IPS-NIHi7 (cell line): ENCODE measurements around the gene PDILT.
"Not testable (repeated sequence)": the region's sequence is repeated elsewhere in the genome, so short reads cannot be mapped to it uniquely, and the experiment has no call there.

Experiments
- DNase-seq: peaks from one replicate; pipeline ENCODE4 v3.0.0; 2012; ENCODE audit warnings: mixed read lengths; ENCODE audit errors: extremely low spot score

PDILT gene

DNA sequence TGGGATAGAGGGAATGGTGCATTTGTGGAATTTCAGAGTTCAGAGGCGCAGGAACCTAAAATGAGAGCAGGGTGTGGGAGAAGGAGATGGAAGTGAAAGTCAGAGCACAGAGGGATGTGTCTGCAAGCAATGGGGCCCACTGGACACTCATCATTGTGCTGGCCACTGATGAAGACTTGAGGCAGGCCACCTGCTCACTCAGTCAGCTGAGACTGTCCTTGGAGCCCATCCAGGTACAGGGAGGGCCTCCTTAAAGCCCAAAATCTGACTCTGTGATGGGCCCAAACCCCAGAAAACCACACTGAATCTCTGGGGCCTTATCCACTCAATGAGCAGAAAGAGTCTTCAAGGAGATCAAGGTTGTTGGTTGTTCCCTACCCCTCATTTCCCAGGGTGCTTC lies 82.9 kb downstream of the PDILT start:
- no peak for DNase-seq

DNA sequence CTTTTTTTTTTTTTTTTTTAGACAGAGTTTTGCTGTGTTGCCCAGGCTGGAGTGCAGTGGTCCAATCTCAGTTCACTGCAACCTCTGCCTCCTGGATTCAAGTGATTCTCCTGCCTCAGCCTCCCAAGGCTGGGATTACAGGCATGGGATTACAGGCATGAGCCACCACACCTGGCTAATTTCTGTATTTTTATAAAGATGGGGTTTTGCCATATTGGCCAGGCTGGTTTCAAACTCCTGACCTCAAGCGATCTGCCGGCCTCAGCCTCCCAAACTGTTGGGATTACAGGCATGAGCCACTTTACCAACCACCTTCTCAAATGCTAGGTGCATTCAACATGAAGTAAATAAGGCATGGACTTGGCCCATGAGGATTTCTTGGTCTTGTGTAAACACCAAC lies 83.5 kb downstream of the PDILT start:
- DNase-seq = not testable (repeated sequence)

DNA sequence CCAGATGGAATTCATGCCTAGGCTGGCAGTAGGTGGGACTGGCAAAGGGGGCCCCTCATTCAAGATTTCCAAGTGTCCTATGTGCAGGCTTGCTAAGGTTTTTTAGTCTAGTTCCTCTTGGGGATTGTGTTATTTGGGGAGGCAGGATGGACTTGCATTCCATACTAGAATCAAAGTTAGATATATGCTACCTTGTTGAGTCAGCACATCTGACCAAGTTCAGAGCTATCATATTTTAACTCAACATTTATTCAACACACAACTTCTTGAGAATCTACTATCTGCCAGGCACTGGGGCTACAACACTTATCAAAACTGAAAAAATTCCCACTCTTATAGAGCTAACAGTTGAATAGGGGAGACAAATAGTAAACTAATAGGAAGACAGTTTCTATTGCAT lies 83.9 kb downstream of the PDILT start:
- no peak for DNase-seq

DNA sequence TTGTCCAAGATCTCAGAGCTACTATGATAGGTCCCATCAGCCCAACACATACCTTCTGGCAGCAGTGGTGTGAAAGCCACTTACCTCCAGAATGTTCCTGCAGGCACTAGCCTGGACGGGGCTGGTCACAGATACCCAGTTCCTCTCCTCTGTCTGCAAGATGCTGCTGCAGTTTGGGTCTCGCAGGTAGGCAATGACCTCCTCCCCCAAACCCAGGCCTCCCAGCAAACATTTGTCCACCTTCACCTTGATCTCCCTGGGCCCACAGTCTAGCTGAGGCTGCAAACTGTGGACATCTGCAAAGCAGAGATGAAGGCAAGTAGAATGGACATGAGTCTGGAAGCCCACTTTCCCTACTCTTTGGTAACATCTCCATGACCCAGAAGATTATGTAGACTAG lies 84.4 kb downstream of the PDILT start:
- DNase-seq = no peak

DNA sequence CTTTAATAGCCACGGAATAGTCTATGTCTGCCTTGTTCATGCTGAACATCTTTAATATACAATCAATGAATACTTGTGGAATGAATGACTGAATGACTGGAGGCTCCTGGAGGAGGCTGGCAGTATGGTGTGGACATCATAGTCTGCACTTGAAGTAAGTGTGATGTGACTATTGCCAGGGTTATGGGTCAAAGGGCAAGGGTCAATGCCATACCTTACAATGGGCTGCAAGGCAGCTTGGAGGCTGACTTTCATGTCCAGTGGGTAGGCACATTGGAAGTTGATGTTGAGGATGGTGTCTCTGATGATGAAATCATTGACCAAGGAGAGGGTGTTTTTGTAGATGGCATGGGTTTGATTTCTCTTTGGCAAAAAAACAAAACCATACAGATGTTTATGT lies 85.1 kb downstream of the PDILT start:
- DNase-seq = no peak

DNA sequence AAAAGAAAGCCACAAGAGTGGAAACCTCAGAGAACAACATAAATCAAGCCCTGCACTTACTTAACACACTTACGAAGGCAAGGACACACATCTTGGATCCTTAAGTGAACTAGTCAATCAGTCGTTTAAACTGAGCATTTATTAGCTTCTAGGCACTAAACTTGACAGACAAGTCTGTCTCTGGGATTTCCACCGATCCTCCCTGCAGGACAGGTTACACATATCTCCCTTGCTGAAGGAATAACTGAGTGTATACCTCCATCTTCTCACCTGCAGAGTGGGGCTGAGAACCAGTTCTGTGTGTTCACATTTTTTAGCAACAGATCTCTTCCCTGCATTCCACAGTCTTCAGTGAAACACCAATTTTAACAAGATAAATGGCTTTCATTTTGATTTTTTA lies 86.1 kb downstream of the PDILT start:
- no peak for DNase-seq

DNA sequence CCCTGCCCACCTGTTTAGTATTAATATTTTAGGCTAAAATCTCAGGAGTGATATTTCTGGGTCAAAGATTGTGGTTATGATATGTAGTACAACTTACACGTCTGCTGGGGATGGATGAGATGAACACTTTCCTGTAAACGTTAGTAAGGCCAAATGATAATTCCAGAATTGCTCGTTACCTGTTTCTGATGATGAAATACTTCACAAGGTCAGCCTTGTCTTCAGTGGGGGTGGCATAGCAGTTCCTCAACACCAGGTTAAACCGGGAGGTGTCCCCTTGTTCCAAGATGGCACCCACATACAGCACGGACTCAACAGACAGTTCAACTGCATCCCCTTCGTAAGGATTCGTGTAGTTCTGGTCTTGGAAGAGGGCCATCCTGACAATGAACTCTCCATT lies 86.5 kb downstream of the PDILT start:
- no peak for DNase-seq

DNA sequence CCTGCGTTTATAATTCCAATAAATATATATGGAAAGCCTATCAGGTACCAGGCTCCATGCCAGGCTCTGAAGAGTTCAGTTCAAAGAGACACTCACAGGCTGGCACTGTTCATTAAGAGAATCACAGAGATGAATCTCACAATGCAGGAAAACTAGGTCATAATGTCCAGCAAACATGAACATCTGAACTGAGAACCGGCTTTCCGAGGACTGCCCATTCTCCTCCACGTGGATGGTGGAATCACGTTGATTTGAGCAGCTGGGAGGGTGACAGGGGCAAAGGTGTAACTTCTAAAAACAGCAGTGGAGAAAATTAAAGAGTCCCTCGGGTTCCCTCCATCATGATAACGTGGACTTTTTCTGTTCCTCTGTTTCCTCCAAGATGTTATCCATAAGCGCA lies 87.4 kb downstream of the PDILT start:
- no peak for DNase-seq

DNA sequence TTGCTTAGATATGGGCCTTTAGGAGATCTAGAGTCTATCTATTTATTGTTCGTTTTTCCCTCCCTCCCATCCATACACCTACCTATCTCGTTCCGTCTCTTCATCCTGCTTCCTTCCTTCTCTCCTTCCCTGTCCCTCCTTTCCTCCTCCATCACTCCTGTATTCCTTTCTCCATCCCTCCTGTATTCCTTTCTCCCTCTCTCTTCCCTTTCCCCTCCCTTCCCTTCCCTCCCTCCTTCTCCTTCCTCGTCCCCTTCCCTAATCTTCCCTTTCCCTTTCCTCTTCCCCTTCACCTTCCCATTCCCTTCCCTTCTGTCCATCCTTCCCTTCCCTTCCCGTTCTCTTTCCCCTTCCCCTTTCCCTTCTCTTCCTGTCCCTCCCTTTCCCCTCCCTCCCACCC lies 87.8 kb downstream of the PDILT start:
- no peak for DNase-seq

DNA sequence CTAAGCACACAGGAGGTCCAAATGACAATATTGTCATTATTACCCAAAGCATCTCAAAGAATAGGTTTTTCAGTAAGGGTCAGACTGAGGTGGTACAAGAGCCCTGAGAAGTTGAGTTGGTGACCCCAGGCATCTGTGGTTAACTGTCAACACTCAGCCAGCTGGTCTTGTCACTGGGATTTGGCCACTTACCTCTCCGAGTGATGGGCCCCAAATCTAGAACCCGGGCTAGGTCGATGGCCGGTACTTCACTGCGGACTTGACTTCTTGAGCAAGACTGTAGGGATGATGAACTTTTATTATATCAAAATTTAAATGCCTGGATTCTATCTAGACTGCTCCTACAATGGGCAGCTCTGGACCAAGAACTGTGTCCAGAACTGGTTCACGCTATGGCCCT lies 88.8 kb downstream of the PDILT start:
- no peak for DNase-seq

DNA sequence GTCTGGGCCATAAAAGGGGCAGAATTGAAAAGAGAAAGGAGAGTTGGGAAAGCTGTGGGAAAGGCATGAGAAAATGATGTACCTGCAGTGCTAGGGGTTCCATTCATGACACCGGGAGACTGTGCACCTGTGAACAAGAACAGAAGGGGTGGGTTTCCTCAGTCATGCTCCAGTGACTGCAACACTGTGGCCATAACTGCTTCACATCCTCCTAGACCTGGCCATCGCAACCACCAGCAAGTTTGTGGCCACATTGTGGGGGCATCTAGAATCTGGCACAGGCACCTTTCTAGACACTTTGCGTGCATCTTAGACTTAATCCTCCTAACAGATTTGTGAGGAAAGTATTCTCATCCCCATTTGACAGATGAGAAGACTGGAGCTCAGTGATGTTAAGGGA lies 90.0 kb downstream of the PDILT start:
- DNase-seq = no peak

DNA sequence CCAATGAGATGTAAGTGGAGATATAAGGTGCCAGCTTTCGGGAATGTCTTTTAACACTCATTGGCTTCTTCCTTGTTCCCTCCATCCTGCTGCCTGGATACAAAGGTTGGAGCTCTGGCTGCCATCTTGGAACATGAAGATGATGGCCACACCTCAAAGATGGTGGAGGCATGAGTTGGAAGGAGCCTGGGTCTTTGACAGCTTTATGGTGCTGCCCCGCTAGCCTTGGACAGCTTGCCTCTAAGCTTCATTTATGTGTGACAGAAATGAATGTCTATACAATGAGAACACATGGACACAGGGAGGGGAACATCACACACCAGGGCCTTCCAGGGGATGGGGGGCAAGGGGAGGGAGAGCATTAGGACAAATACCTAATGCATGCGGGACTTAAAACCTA lies 90.8 kb downstream of the PDILT start:
- no peak for DNase-seq

DNA sequence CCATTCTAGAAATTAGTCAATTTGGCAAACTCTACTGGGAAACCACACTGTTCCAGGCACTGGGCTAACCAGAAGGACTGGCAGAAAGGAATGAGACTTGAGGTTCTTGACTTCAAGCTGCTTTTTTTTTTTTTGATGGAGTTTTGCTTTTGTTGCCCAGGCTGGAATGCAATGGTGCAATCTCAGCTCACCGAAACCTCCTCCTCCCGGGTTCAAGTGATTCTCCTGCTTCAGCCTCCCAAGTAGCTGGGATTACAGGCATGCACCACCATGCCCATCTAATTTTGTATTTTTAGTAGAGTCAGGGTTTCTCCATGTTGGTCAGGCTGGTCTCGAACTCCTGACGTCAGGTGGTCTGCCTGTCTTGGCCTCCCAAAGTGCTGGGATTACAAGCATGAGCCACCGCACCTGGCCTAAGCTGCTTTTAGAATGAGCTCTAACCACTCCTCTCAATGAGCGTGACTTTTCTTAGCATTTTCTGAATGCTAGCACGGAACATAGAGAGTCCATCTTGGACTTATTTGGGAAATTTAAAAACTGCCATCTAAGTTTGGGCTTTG lies 91.9 kb downstream of the PDILT start:
- not testable (repeated sequence) for DNase-seq

DNA sequence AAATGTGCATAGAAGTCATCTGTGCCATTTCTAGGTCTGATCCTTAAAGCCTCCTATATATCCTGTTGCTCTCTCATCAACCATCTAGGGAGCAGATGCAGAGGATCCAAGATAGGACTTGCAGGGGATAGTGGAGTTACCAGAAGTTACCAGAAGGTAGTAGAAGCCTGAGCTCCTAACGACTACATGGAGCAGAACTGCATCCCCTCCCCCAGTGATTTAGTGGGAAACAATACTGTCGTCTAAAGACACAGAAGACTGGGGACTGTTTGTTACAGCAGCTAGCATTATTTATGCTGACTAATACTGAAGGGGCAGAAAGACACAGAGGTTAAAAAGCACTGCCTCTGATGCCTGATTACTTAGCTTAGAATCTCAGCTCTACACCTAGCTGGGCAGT lies 93.0 kb downstream of the PDILT start:
- no peak for DNase-seq

DNA sequence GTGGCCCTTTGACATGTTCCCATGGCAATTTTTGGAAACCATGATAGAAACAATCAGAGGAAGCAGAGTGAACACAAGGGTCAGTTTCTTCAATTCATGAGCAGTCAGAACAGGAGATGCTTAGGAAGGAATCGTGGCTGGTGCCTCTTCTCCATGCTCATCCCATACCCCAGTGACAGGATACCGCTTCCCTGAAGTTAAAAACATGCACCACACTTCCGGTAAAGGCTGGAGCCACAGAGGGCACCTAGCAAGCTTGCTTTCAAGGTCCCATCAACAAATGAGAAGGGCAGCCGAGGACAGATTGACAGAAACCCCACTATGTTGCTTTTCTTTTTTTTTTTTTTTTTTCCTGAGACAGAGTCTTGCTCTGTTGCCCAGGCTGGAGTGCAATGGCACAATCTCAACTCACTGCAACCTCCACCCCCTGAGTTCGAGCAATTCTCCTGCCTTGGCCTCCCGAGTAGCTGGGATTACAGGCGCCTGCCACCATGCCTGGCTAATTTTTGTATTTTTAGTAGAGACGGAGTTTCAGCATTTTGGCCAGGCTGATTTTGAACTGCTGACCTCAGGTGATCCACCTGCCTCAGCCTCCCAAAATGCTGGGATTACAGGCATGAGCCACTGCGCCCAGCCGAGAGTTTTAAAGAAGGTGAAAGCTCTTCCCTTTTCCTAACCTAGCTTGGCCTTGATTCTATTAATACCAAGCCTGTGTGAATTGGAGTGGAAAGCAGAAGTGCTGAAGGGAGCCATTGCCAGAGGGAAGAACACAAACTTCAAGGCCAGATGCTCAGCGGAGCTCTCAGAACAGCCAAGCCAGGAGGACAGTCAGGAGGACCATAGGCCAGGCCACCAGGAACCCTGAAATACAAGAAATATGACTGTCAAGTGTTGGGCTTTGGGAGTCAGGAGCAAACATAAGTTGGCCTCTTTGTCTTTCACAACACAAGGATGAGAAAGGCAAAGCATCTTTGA lies 93.8 kb downstream of the PDILT start:
- no peak for DNase-seq

DNA sequence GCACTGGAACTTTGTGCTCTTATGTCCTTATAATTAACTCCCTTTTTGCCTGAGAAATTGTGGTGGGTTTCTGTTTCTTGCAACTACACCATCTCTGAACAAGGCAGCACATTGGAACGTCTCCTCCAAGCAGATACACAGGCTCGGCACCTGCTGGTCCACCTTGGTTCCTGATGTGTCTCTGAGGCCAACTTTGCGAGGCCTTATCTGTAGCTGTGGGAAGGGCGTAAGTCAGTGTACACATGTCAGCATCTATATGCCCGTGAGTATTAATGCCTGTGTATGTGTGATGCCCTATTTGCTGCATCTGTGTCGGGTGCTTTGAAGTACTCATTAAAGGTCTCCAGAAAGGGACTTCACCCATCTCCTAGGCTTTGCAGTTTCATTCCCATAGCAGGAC lies 94.8 kb downstream of the PDILT start:
- DNase-seq = no peak
